Bronchial smooth muscle cell (primary cell): ENCODE results near the gene SYVN1. TPM values are rescaled to one million over a fixed set of nuclear protein-coding genes. Genes with fewer than 3 reads are reported as not detected.

Experiments used
- total RNA-seq: library from RNA; depleted of rRNA; stranded (reverse); fragments of >200 nt; gene quantifications from 2 replicates; pipeline ENCODE4 v1.2.1, GENCODE V29; 2014

SYVN1 gene
- total RNA-seq, result 9.5 and 15.5 TPM in 2 replicates

GRCh38 chr11:65134240-65134951, at the start of gene SYVN1:
Gene SYVN1 (minus strand): TSS chr11:65134519. CDS start chr11:65133601, 918 bp downstream.

GRCh38 chr11:65181569-65182257, 47.4 kb upstream of the SYVN1 start, which contains the start of gene CAPN1:
Gene CAPN1 (plus strand): TSS chr11:65181928. CDS start chr11:65182702, 774 bp downstream.

GRCh38 chr11:65170058-65170534, 35.8 kb upstream of the SYVN1 start, which contains the start of gene SPDYC:
Gene SPDYC (plus strand): TSS chr11:65170233. CDS start chr11:65171358, 1,125 bp downstream.

GRCh38 chr11:65121865-65122696, 12.2 kb downstream of the SYVN1 start, which contains the start of the genes FAU and MRPL49:
Gene FAU (minus strand): TSS chr11:65122134. CDS start chr11:65121813, 321 bp downstream.
Gene MRPL49 (plus strand): TSS chr11:65122321. CDS start chr11:65122347, 26 bp downstream.

GRCh38 chr11:65117206-65118096, 16.9 kb downstream of the SYVN1 start, which contains the start of gene ZNHIT2:
Gene ZNHIT2 (minus strand): TSS chr11:65117701. CDS start chr11:65117653, 48 bp downstream.

GRCh38 chr11:65111744-65112545, 22.4 kb downstream of the SYVN1 start, which contains the start of gene TM7SF2:
Gene TM7SF2 (plus strand): TSS chr11:65111872. CDS start chr11:65112016, 144 bp downstream.

GRCh38 chr11:65095974-65096806, 38.1 kb downstream of the SYVN1 start, which contains the start of gene VPS51:
Gene VPS51 (plus strand): TSS chr11:65096214. CDS start chr11:65096251, 37 bp downstream.

GRCh38 chr11:65083834-65084597, 50.3 kb downstream of the SYVN1 start, which contains the start of the genes CDCA5 and ZFPL1:
Gene CDCA5 (minus strand): TSS chr11:65084040. CDS start chr11:65083978, 62 bp downstream.
Gene ZFPL1 (plus strand): TSS chr11:65084222. CDS start chr11:65084699, 477 bp downstream.

Other genes starting within 250 kb of the SYVN1 start
- 10.1 and 11.2 TPM in 2 replicates for gene ATG2A, start 217.3 kb downstream of the SYVN1 start, total RNA-seq
- 5.8 and 6.4 TPM in 2 replicates for gene PPP2R5B, start 209.8 kb downstream of the SYVN1 start, total RNA-seq
- not detected in 2 replicates for gene GPHA2, start 198.6 kb downstream of the SYVN1 start, total RNA-seq
- not detected in 2 replicates for gene MAJIN, start 162.4 kb downstream of the SYVN1 start, total RNA-seq
- 0.26 and 0.63 TPM in 2 replicates for gene BATF2, start 137.5 kb downstream of the SYVN1 start, total RNA-seq
- gene ARL2, start 120.4 kb downstream of the SYVN1 start, total RNA-seq, result 91.1 and 126 TPM in 2 replicates
- 8.4 and 15.0 TPM in 2 replicates for gene SNX15, start 107.1 kb downstream of the SYVN1 start, total RNA-seq
- gene SAC3D1, start 93.3 kb downstream of the SYVN1 start, total RNA-seq, result 7.9 and 8.5 TPM in 2 replicates
- 35.3 and 38.0 TPM in 2 replicates for gene NAALADL1, start 76.0 kb downstream of the SYVN1 start, total RNA-seq
- 0.34 and 1.6 TPM in 2 replicates for gene CDCA5, start 50.5 kb downstream of the SYVN1 start, total RNA-seq
- 26.0 and 32.2 TPM in 2 replicates for gene ZFPL1, start 50.3 kb downstream of the SYVN1 start, total RNA-seq
- gene VPS51, start 38.3 kb downstream of the SYVN1 start, total RNA-seq, result 200 and 290 TPM in 2 replicates
- 5.2 and 10.9 TPM in 2 replicates for gene TM7SF2, start 22.6 kb downstream of the SYVN1 start, total RNA-seq
- gene ZNHIT2, start 16.8 kb downstream of the SYVN1 start, total RNA-seq, result 6.4 and 6.6 TPM in 2 replicates
- 487 and 512 TPM in 2 replicates for gene FAU, start 12.4 kb downstream of the SYVN1 start, total RNA-seq
- 25.3 and 35.5 TPM in 2 replicates for gene MRPL49, start 12.2 kb downstream of the SYVN1 start, total RNA-seq
- not detected in 2 replicates for gene SPDYC, start 35.7 kb upstream of the SYVN1 start, total RNA-seq
- 64.3 and 93.6 TPM in 2 replicates for gene CAPN1, start 47.4 kb upstream of the SYVN1 start, total RNA-seq
- 0.69 and 3.5 TPM in 2 replicates for gene POLA2, start 127.4 kb upstream of the SYVN1 start, total RNA-seq
- gene CDC42EP2, start 180.3 kb upstream of the SYVN1 start, total RNA-seq, result 15.6 and 33.7 TPM in 2 replicates
- gene DPF2, start 199.3 kb upstream of the SYVN1 start, total RNA-seq, result 25.0 and 27.0 TPM in 2 replicates
- gene TIGD3, start 220.2 kb upstream of the SYVN1 start, total RNA-seq, result under 0.01 TPM in 2 replicates
- 0.77 and 0.95 TPM in 2 replicates for gene SLC25A45, start 248.1 kb upstream of the SYVN1 start, total RNA-seq